Stimulated activated CD4-positive, alpha-beta T cell treated with anti-CD3 and anti-CD28 coated beads, Interleukin-1b, Interleukin-23, amount 100 ng/mL, for 1 hour (primary cell): ENCODE data around the gene PHC2.
"Not testable (repeated sequence)": the region's sequence is repeated elsewhere in the genome, so short reads cannot be mapped to it uniquely, and the experiment has no call there.

Source experiments
- DNase-seq, 2 donors: peaks; one replicate each; pipeline ENCODE4 v3.0.0-alpha.2; 2020; ENCODE audit warnings: low read depth in 2 of 2

PHC2 gene

DNA sequence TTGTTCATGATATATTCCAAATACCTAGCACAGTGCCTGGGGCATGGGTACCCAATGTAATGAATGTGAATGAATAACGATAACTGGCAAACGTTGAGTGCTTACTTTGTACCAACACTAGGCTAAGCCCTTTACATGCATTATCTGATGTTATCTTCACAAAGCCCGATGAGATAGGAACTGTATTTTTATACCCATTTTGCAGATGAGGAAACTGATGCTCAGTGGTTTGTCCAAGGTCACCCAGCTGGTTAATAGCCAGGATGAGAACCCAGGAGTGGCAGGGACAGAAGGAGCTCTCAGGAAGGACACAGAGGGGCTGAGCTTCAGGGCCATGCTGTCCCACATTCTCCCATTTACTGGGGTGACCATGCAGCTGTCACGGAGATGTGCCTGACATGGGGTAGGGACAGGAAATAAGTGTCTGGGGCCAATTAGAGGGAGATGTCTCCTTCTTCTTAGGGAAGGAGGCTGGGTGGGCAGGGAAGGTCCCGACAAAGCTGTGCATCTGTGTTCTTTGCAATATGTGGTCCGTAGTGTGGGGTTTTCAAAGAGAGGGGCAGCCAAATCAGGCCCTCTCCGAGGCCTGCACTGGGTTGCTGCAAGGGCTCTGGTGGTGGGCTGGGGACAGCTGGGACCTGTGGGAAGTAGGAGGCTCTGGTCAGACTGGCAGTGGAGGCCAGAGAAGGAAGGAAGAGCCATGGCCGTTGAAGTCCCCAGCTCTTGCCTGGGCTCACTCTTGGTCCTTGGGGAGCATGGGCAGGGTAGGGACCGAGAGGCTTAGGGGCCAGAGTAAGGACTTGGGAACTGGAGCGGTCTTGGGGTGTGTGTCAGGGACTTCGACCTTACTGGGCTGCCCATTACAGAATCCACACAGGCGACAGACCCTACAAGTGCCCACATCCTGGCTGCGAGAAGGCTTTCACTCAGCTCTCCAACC, 136.6 kb downstream of the PHC2 start:
- DNase-seq = no peak

DNA sequence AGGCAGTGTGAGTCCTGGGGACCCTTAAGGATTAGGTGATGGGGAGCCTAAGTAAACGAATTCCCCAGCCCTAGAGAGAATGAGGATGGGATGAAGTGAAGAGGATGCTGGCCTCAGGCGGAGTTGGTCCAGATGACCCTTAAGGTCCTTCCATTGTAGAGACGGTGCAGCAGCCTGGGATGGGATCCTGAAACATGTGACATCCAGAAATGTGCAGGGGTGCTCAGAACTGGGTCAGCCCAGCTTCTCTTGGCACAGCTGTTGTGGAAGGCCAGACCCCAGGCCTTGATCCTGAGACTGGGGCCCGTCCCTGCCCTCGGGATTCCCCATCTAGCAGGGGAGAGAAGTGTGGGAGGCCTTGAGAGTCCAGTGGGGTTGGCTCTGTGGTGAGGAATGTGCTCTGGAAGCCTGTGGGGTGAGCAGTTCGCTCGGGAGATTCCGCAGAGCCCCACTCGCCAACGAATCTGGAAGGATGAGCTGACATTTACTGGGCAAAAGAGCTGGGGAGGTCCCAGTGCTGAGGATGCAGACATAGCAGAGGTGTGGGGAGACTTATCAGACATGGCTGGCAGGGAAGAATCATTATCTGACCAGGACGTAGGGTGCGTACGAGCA, 138.1 kb downstream of the PHC2 start:
- no peak for DNase-seq

DNA sequence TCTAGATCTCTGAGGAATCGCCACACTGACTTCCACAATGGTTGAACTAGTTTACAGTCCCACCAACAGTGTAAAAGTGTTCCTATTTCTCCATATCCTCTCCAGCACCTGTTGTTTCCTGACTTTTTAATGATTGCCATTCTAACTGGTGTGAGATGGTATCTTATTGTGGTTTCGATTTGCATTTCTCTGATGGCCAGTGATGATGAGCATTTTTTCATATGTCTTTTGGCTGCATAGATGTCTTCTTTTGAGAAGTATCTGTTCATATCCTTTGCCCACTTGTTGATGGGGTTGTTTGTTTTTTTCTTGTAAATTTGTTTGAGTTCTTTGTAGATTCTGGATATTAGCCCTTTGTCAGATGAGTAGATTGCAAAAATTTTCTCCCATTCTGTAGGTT, 140.3 kb downstream of the PHC2 start:
- DNase-seq = not testable (repeated sequence)

DNA sequence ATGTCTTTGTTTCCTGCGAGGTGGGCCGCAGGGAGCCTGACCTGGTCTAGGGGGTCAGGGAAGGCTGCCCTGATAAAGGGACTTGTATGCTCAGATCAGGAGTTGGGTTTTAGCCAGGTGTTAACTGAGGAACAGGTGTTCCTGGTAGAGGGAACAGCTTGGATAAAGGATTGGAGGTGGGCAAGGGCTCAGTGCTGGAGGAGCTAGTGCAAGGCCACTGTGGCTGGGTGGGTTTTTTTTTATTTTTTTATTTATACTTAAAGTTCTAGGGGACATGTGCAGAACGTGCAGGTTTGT, 141.1 kb downstream of the PHC2 start:
- DNase-seq = no peak

DNA sequence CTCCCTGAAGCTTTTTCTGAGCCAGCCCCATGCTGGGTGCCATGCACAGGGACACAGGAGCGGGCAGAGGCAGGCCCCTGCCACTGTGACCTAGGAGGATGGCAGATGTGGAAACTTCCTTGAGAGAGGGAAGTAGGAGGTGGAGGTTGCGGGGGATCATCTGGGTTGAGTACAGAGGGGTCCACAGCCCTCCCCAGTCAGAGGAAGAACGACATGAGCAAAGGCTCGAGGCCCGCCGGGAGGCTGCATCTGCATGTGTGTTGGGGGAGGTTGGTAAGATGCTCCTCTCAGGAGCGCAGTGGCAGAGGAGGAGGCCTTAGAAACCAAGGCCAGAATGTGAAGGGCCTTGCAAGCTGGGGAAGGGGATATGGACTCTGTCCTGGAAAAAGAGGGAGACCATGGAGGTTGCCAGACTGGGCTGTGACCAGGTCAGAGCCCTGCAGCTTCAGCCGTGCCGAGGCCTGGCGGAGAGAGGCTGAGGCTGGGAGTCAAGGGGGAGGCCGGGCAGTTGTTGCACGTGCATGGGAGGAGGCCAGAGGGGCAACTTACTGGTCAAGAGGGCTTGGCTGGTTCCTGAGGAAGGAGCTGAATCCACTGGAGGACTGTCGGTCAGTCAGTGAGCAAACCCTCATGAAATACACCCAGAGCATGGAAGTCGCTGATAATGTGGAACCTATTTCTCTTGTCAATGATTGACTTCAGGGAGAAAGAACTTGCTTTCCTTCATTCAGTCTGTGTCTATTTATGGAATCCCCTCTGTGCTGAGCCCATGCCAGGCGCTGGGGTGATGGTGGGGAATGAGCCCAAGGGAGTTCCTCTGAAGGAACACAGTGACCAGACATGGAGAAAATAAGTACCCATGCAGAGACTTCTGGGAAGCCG, 141.7 kb downstream of the PHC2 start:
- no peak for DNase-seq

DNA sequence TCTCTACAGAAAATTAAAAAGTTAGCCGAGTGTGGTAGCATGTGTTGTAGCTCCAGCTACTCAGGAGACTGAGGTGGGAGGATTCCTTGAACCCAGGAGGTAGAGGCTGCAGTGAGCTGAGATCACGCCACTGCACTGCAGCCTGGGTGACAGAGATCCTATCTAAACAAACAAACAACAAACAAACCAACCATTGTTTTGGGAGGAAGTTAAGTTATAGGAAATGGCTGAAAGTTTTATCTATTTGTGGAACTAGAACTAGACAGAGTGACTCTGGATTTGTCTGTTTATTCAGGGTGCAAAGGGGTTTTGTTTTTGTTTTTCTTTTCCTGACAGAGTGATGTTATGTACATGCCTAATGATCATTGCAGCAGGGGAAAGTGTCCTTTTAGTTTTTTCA, 143.6 kb downstream of the PHC2 start:
- no peak for DNase-seq

DNA sequence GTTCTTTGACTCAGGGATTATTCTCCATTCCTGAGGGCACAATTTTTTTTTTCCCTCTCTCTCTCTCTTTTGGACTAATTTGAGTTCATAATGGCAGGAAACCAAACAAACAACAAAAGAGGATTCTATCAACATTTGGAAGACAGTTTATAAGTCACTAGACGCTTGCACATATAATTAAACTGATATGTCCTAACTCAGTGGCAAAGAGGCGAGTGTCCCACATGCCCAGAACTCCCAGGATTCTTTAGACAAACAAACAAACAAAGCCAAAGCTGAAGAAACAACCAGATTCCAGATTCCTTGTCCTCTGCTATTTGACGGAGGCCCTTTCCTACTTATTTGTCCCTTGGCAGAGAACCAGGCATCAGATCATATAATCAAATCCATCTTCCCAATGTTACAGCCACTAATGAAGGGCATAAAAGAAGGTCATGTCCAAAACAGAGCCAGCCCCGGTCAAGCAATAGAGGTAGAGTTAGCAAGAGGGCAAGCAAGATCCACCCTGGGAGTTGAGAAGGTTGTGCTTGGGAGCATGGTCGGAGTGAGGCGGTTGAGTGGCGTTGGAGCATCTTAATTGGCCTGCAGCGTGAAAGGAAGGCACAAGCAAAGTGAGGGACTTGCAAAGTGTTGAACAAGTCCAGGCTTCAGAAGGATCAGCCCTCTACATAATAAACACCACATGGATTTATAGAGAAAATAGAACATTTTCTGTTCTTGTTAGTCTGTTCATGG, 144.3 kb downstream of the PHC2 start:
- no peak for DNase-seq

DNA sequence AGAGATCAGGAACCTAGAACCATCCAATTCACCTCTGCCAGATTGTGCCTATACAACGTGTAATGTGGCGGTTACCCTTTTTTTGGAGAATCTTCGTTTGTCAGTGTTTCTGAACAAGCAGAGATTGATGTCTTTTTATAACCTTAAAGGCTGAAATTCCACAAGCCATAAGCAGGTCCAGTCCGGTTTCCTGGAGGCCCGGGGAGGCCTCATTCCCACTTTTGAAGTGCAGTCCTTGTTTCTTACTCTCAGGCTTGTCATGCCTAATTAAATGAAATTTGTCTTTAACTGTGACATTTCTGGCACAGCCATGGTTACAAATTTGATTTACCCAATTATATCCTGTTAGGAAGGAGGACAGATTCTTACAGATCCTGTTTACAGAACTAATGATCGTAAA, 146.8 kb downstream of the PHC2 start:
- DNase-seq = no peak

DNA sequence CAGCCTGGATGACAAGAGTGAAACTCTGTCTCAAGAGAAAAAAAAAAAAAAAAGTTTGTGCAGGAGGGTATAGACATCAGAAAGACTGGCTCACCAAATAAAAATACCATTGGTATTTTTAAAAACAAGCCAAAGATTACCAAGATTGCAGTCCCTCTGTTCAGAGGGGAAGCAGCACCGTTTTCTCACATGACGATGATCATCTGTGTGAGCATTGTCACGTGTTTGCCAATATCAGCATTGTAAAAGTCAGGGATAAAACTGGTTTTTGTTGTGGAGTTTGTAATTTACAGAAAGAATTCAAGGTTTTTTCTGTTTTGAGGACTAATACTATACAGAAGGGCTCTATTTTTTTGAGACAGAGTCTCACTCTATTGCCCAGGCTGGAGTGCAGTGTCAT, 148.1 kb downstream of the PHC2 start:
- DNase-seq = no peak

DNA sequence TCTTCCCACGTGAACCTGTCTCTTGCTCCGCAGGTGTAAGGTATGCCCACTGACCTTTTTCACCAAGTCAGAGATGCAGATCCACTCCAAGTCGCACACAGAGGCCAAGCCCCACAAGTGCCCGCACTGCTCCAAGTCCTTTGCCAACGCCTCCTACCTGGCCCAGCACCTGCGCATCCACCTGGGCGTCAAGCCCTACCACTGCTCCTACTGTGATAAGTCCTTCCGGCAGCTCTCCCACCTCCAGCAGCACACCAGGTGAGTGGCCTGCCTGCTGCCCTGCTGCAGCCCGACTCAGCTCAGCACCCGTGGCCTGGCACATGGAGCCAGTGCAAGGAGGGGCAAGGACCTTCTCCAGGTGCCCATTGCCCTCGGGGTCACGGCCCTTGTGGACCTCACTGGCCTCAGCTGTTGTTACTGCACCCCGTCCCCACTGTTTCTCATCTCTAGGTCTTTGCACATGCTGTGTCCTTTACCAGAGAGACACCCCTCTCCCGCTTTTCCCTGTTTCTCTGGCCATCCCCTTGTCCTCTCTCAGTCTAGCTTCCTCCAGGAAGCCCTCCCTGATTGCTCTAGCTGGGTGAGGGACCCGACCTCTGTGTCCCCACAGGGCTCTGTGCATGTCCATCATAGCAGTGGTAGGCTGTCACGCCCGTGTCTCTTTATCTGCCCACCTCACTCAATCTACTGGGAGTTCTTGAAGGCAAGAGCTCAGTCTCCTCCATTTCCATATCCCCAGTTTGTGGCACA, 149.2 kb downstream of the PHC2 start:
- DNase-seq = no peak

DNA sequence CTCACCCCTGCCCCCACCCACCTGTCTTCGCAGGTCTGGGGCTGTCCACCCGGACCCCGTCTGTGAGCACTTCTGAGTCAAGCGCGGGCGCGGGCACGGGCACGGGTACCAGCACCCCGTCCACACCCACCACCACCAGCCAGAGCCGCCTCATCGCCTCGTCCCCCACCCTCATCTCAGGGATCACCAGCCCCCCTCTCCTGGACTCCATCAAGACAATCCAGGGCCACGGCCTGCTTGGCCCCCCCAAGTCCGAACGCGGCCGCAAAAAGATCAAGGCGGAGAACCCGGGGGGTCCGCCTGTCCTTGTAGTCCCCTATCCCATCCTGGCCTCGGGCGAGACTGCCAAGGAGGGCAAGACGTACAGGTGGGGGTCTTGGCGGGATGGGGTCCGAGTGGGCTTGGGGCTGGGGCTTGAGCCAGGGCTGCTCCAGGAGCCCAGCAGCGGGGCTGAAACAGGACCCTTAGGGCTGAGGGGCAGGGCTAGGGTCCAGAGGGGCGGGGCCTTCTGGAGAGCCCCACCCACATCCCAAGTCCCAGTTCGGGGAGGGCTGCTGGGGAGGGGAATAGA, 150.7 kb downstream of the PHC2 start:
- no peak for DNase-seq

DNA sequence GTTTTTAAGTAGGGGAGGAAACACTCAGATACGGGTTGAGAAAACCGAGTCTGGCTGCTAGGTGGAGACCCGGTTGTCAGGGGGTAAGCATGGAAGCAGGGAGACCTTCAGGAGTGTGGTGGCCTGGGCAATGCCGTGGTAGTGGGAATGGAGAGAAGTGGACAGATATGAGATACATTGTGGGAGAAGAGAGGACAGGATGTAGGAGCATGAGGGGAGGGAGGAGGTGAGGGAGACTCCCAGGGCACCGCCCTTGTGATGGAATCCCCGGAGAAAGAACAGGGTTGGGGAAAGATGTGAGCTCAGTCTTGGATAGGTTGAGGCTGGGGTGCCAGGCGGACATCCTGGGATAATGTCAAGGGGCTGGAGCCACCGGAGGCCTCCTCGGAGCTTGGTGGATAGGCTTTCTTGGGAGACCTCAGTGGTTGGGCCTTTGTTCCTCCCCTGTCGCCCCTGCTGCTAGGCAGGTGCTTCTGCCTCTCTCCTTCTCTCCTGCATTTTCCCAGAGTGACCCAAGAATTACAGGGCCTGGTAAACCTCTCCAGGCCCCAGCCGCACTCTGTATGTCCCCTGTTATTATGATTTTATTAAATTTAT, 153.3 kb downstream of the PHC2 start:
- DNase-seq = no peak

DNA sequence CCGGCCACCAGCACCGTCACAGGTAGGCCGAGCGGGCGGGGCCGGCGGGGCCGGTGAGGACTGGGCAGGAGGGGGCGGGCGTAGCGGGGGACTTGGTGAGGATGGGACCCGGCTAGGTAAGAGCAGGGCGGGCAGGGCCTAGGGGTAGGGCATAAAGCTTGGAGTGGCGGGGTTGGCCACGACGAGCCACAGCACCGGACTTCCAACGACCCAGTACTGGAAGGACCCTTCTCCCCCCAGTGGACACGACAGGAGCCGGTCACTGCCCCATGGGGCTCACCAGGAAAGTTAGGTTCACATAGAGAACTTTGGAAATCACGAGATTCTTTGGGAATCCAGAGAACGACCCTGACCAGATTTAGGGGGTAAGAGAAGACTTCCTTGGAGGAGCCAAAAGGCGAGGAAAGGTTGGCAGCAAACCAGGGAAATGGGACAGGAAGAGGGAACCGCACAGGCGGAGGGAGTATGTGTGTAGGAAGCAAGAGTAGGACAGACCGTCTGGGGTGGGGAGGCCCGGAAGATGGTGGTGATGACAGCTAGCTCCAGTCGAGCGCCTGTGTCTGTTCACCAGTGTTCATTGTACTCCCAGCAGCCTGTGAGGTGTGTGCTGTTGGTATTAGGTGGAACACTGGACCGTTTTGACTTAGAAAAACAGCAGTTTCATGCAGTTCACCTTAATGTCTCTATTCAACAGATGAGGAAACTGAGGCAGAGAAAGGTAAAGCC, 154.2 kb downstream of the PHC2 start:
- DNase-seq = no peak

DNA sequence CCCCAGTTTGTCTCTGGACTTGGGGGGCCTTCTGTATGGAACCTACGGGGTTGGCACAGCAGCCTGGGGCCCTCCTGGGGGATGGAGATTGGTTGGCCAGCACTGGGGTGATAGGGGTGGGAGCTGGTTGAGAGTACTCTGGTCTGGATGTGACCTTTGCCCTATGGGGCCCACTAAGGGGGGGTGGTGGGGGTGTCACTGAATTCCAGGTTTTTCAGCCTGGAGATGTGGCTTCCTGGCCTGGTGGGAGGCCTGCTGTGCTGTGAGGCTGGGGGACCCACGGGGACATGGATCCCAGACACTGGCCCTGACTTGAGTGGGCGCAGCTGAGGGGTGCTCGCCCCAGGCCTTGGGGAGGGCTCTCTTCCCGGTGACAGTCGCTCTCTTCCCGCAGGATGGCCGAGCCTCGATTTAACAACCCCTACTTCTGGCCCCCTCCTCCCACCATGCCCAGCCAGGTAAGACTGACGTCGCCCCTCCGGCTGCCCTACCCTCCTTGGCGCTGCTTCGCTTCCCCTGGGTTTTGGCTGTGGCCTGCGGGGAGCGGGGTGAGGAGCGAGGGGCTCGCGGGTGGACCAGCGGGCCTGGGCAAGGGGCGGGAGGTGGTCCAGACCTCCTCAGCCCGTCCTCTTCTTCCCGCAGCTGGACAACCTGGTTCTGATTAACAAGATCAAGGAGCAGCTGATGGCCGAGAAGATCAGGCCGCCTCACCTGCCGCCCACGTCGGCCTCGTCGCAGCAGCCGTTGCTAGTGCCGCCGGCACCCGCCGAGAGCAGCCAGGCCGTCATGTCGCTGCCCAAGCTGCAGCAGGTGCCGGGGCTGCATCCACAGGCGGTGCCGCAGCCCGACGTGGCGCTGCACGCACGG, 155.0 kb downstream of the PHC2 start:
- DNase-seq = no peak

DNA sequence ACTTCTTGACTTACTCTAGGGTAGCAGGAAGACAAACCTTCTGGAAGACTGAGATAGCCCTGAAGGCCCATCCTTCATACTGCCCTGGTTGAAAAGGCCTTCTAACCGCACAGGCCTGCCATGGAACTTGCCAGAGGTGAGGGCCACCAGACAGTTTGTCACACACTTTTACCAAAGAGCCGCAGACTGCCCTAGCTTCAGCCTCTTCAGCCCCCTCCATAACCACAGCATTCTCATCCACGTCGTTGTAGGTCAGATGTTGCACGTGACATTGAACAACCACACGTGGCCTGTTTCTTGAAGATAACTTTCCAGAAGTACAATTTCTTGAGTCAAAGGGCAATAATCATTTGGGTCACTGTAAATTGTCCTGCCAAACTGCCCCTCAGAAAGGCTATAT, 155.7 kb downstream of the PHC2 start:
- no peak for DNase-seq

DNA sequence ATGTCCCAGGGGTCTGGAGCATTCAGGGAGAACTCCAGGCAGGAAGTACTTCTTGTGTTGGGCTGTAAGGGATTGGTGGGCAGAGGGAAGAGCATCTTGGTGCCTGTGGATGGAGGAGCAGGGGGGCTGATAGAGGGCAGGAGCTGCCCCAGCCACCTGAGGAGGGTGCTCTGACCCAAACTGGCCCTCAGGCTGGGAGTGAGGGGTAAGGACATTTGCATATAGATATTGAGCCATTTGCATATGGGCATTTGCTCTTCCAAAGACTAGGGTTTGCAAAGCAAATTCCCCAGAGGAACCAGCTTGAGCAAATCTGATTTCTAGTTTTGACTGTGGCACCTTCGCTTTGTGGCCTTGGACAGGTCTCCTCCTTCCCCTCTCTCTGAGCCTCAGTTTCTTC, 156.4 kb downstream of the PHC2 start:
- no peak for DNase-seq

DNA sequence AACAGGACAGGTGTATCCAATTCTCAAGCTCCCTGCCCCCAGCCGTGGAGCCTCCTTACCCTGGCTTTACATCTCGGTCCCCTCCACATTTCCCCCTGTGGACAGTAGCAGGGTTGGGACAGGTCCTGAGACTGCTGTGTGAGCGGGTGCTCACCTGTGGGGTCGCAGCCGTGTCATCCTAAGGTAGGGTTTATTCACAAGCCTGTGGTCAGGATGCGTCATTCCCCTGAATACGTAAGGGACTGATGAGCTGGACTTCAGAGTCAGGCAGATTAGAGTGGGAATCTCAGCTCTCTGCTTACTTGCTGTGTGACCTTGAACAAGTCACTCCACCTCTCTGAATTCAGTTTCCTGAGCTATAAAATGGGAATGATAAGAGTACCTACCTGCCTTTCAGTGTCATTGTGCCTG, 156.9 kb downstream of the PHC2 start:
- no peak for DNase-seq
